HG03439 (cell line): Measurements from ENCODE around the gene TMEM132A.
A peak's percentile ranks its signal among the peaks of the same experiment; 100 is the strongest.
"Not testable (repeated sequence)": the region's sequence is repeated elsewhere in the genome, so short reads cannot be mapped to it uniquely, and the experiment has no call there.

Experiments used
- ATAC-seq: cut with Tn5 transposase; IDR thresholded peaks from one replicate; pipeline ENCODE4 v1.9.1; 2021; ENCODE audit warnings: mild to moderate bottlenecking, moderate library complexity; ENCODE audit not compliant: unreplicated experiment

The TMEM132A gene

DNA sequence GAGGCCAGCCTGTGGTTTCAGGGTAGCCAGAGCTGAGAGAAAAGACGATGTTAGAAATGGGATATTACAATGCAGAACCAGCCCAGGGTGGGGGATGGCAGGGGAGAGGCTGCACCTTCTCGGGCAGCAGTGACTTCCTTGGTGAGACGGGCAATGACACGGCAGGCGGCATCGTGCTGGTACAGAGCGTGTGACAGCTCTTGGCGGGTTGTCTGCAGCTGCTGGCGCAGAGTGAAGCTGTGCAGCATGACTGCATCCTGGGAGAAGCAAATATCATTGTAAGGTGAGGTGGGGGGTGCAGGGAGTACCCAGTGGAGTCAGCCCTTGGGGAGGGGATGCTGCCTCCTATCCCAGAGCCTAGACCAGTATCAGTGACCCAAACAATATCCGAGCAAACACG is 21.6 kb upstream of the TMEM132A start:
- no peak for ATAC-seq

GRCh38 chr11:60905047-60905446 is 19.2 kb upstream of the TMEM132A start:
- no peak for ATAC-seq

- ATAC-seq, result no peak
These were observed 18.6 kb upstream of the TMEM132A start for GRCh38 chr11:60905551-60906113.

DNA sequence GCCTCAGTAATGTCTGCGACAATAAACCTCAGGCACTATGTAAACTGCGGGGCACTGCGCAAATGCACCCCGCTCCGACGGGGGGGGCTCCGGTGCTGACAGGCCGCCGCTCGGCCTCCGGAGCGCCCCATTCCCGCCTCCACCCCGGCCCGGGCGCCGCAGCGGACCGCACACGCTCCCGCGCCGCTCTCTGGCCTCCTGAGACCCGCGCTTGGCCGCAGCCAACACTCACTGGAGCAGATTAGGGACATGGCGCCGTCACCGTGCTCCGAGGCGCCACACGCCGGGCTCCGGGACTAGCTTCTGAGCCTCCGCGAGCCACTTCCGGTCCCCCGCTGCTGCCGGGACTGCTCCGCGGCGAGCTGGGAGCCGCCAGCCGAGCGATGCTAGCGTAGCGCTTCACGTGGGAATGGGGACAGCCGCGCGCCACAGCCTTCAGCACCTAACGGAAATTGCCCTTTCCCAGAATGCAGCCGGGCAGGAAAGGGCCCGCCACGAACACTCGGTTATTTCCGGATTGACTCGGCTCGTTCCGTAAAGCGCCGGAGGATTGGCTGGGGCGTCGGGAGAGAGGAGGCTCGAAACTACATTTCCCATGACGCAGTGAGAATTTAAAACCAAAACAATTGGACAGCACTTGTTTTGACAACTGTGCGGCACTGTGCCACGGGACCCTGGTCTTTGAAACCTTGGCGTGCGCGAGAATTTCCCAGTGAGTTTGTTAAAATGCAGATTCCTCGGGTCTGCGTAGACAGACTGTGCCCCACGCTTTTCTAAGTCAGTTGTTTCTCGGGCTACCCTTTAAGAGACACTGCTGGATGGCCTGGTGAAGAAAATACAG is 17.9 kb upstream of the TMEM132A start, which contains the start of gene PRPF19:
TSS of gene PRPF19 (minus strand) at position 454 of the 841 bp plus-strand sequence. CDS start at position 251, 203 bp downstream.
- ATAC-seq, result peak; percentile 74

GRCh38 chr11:60908803-60909202 is 15.5 kb upstream of the TMEM132A start:
- no peak for ATAC-seq

DNA sequence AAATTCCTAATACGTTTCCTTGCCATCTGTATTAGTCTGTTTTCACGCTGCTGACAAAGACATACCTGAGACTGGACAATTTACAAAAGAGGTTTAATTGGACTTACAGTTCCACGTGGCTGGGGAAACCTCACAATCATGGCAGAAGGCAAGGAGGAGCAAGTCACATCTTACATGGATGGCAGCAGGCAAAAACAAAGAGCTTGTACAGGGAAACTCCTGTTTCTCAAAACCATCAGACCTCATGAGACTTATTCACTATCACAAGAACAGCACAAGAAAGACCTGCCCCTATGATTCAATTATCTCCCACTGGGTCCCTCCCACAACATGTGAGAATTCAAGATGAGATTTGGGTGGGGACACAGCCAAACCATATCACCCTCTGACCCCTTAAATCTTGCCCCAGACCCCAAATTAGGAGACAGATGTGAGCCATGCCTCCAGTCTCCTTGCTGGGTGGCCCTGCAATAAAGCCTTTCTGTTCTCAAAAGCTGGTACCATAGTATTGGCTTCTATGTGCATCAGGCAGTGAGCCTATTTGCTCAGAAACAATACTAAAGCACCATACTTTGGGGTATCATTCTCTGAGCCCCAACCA is 14.5 kb upstream of the TMEM132A start:
- not testable (repeated sequence) for ATAC-seq

GRCh38 chr11:60910281-60910687 is 14.0 kb upstream of the TMEM132A start:
- peak; percentile 30 for ATAC-seq

DNA sequence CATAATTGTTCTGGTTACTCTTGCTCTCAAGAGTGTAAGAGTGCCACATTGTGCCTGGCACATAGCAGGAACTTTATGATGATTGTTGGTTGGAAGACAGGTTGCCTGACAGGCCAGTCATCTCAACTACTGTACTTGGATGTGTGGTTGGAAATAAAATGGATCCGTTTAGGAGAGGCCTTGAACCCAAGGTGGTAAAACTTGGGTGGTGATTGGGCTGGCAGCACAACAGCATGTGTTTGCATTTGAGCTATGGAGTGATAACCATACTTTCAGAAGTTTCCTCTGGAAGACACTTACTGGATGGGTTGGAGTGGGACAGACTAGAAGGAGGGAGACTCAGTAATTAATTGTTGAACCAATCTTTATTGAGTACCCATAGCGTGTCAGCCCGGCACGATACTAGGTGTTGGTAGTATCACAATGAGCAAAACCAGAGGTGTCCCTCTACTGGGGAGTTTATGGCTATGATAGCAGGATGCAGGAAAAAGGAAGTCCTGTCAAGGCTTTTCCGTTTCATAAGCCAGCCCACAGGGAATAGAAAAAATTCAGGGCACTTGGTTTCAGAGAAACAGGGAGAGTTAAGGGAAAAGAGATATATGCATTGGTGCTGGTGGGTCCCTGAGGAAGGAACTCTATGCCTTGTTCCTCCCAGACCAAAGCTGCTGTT is 13.4 kb upstream of the TMEM132A start:
- no peak for ATAC-seq

DNA sequence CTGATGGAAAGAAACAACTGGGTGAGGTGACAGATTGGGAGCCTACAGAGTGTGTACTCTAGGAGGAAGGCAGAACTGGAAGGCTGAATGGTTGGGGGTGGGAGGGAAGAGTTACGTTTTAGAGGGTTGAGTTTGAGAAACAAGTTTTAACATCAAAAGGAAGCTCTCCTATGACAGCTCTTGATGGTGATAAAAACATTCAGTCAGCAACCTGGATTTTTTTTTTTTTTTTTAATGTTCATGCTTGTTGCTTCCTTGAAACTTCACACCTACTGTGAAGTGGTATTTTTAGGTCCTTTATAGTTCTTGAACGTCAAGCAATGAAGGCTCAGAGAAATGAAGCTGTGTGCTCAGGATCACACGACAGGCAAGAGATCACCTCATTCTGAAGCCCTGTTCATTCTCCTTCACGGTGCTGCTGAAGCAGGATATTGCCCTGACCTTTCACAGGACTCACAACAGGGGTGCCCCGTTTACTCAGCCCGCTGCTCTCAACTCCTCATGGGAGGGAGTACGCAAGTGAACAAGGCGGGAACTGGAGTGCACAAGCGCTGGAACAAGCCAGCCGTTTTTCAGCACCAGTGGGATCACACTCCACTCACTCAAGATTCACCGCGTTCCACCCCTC is 11.9 kb upstream of the TMEM132A start:
- ATAC-seq, result no peak

DNA sequence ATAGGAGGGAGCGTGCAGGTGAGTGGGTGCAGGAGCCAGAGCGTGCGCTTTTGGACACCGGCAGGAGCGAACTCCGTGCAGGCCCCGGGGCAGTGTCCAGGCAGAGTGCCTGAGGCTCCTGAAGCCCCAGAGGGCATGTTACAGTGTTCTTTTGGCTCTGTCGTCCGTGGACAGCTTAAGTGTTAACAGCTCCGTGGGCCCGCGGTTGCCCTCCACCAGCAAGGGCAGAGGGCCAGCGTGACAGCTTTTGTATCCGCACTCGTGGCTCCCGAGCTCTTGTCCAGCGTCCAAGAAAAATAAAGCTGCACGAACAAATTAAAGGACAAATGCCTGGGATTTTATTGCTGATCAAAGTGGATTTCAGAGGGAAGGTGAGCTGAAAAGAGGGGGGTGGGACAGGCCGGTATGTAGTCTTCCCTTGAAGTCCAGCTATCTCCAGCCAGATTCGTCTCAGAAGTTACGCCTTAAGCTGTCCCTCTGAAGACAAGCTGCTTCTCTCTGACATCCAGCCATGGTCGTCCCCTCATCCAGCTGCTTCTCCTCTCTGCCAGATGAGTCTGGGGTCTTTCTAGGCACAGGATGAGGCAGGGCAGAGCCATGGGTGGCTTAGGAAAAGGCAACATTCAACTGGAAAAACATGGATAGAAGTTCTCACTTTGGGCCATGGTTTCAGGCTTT is 11.3 kb upstream of the TMEM132A start:
- no peak for ATAC-seq

- peak; percentile 44 for ATAC-seq
These were observed 10.2 kb upstream of the TMEM132A start, which contains the start of gene TMEM109 for GRCh38 chr11:60913793-60914632. Gene TMEM109 (plus strand): TSS chr11:60914158. CDS start chr11:60919694, 5,536 bp downstream.

- no peak for ATAC-seq
These were observed 9.5 kb upstream of the TMEM132A start for GRCh38 chr11:60914633-60915247.

DNA sequence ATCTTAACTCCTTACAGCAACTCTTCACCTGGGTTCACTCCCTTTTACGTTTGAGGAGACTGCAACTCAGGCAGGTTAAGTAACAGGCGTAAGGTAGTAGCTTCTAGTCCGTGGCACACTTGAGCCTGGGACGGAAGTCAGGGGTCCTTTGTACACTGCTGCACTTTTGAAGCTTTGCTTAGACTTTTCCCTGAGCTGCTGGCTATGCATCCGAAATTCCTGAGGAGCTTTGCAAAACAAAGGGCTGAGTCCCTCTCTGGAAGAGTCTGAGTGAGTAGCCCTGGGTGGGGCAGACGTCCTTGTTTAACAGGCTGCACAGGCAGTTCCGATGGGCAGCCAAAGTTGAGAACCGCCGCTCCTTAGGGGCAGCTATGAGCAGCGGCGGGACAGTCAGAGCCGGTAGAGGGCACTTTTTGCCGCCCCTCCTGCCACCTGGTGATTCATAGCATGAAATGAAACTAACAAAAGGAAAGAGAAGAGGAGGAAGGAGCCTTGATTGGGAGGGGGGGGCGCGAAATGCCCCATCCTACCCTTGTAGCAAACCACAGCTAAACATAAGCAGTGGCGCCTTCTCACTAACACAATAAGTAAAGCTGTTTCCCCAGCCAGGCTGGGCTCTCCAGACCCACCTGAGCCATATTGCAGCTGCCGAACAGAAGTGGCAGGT is 8.9 kb upstream of the TMEM132A start:
- peak; percentile 45 for ATAC-seq

- no peak for ATAC-seq
These were observed 7.5 kb upstream of the TMEM132A start for GRCh38 chr11:60916669-60917206.

DNA sequence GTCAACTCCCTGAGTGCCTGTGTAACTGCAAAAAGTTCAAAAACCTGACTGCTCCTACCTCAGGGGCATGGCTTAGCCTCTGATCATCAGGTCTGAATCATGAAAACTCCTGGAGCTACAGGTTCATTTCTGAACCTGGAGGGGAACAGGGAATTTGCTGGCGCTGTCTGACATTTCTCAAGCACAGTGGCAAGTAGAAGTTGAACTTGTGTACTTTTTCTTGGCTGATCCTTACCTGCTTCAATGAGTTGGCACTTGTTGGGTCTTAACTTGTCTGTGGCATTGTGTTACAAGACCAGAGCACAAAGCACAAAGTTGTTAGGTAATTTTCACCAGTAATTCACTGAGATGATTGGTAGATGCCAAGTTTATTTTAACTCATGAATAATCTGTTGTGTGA is 7.0 kb upstream of the TMEM132A start:
- no peak for ATAC-seq

GRCh38 chr11:60918251-60918938 is 5.9 kb upstream of the TMEM132A start:
- no peak for ATAC-seq

DNA sequence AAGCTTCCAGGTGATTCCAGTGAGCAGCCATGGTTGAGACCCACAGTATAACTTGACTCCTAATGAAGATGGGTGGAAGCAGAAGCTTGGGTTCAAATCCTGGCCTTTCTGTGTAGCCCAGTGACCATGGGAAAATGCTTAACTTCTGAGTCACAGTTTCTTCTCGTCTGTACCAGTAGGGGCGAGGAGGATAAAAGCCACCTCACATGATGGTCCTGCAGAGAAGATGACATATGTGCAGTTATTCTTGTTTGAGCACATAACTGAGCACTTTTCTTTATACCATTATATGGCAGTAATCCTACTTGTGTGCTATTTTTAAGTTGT is 5.4 kb upstream of the TMEM132A start:
- ATAC-seq, result no peak

- no peak for ATAC-seq
These were observed 4.9 kb upstream of the TMEM132A start for GRCh38 chr11:60919320-60919719.
